ENCODE data around the gene TPCN2.

TPCN2 gene

GRCh38 chr11:69010964-69011623 is 37.6 kb upstream of the TPCN2 start:
- peak; percentile 18 for DNase-seq

- DNase-seq, result no peak
Measured at GRCh38 chr11:69011624-69012091, 37.1 kb upstream of the TPCN2 start.

GRCh38 chr11:69012092-69013008 is 36.4 kb upstream of the TPCN2 start:
- DNase-seq, result no peak

- no peak for DNase-seq
Measured at GRCh38 chr11:69013009-69013951, 35.5 kb upstream of the TPCN2 start, which contains the start of gene MRGPRF. TSS of gene MRGPRF (minus strand) at chr11:69013246. CDS start at chr11:69009901, 3,345 bp downstream.

GRCh38 chr11:69014084-69014851 is 34.5 kb upstream of the TPCN2 start:
- DNase-seq, result no peak

GRCh38 chr11:69014898-69015549 is 33.7 kb upstream of the TPCN2 start:
- DNase-seq, result no peak

- DNase-seq, result no peak
Measured at GRCh38 chr11:69017951-69018350, 30.8 kb upstream of the TPCN2 start.

- DNase-seq, result no peak
Measured at GRCh38 chr11:69018924-69019323, 29.8 kb upstream of the TPCN2 start.

GRCh38 chr11:69022260-69022659 is 26.5 kb upstream of the TPCN2 start:
- no peak for DNase-seq

- no peak for DNase-seq
Measured at GRCh38 chr11:69024509-69024908, 24.2 kb upstream of the TPCN2 start.

- no peak for DNase-seq
Measured at GRCh38 chr11:69027704-69028372, 20.9 kb upstream of the TPCN2 start.

- DNase-seq, result no peak
Measured at GRCh38 chr11:69030301-69030700, 18.4 kb upstream of the TPCN2 start.

GRCh38 chr11:69032833-69033232 is 15.9 kb upstream of the TPCN2 start:
- no peak for DNase-seq

- no peak for DNase-seq
Measured at GRCh38 chr11:69033431-69033830, 15.3 kb upstream of the TPCN2 start.

GRCh38 chr11:69034123-69034867 is 14.4 kb upstream of the TPCN2 start:
- DNase-seq, result no peak

- no peak for DNase-seq
Measured at GRCh38 chr11:69035150-69035945, 13.4 kb upstream of the TPCN2 start.

GRCh38 chr11:69035946-69036340 is 12.8 kb upstream of the TPCN2 start:
- no peak for DNase-seq

GRCh38 chr11:69037074-69037473 is 11.7 kb upstream of the TPCN2 start:
- no peak for DNase-seq

- no peak for DNase-seq
Measured at GRCh38 chr11:69037544-69037943, 11.2 kb upstream of the TPCN2 start.
